Measurements from ENCODE around the gene PHKG2. TPM values are rescaled to one million over a fixed set of nuclear protein-coding genes. Genes with fewer than 3 reads are reported as not detected.

PHKG2 gene
- total RNA-seq, 2 experiments from 2014 or later = 34.5 to 38.6 TPM

DNA sequence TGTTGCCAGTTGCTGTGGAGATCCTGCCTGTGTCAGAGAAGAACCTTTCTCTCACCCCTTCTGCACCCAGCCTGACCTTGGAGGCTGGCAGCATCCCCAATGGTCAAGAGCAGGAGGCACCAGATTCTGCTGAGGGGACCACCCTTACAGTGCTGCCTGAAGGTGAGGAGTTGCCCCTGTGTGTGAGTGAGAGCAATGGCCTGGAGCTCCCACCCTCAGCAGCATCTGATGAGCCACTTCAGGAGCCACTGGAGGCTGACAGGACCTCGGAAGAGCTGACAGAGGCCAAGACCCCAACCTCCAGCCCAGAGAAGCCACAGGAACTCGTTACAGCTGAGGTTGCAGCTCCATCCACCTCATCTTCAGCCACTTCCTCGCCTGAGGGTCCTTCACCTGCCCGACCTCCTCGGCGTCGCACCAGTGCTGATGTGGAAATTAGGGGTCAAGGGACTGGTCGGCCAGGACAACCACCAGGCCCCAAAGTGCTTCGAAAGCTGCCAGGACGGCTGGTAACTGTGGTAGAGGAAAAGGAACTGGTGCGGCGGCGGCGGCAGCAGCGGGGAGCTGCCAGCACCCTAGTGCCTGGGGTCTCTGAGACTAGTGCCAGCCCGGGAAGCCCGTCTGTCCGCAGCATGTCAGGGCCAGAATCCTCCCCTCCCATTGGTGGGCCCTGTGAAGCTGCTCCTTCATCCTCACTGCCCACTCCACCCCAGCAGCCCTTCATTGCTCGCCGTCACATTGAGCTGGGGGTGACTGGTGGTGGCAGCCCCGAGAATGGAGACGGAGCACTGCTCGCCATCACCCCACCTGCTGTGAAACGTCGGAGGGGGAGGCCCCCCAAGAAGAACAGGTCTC, 10.2 kb upstream of the PHKG2 start:
- H3K27ac Mint-ChIP-seq = no peak overlapping the region
- ChIA-PET POLR2A (interaction anchor here (1.4 to 4.5 kb wide), 2 partner anchors 10 to 77 kb away, joined by 3 to 16 read pairs; partner anchors contain the start of gene PHKG2), CTCF (no interaction called here)
- no peaks in the 10 kb centered on the region for H3K9me3 Mint-ChIP-seq
- no peak for DNase-seq
- peaks cover 67% of the 10 kb centered on the region for H3K36me3 Mint-ChIP-seq (ENCODE audit: low read depth)
- peaks cover 10% of the 10 kb centered on the region for H3K4me1 Mint-ChIP-seq
- H3K27me3 Mint-ChIP-seq = no peaks in the 10 kb centered on the region
- no peak overlapping the region for H3K4me3 Mint-ChIP-seq

DNA sequence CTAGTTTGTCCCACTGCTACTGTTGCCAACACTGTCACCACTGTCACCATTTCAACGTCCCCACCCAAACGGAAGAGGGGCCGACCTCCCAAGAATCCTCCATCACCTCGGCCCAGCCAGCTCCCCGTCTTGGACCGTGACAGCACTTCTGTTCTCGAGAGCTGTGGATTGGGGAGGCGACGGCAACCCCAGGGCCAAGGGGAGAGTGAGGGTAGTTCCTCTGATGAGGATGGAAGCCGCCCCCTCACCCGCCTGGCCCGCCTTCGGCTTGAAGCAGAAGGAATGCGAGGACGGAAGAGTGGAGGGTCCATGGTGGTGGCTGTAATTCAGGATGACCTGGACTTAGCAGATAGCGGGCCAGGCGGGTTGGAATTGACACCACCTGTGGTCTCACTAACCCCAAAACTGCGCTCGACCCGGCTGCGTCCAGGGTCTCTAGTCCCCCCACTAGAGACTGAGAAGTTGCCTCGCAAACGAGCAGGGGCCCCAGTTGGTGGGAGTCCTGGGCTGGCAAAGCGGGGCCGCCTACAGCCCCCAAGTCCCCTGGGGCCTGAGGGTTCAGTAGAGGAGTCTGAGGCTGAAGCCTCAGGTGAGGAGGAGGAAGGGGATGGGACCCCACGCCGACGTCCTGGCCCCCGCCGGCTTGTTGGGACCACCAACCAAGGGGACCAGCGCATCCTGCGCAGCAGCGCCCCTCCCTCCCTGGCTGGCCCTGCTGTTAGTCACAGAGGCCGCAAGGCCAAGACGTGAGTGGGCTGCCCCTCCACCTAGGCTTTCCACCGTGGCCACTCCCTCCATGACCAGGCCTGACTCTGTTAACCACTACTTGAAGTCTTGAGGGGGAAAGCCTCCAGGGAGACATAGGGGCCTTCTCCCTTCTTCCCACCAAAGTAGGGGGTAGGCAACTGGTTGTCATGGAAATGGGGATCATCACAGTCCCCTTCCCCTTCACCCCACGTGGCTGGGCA, 9.0 kb upstream of the PHKG2 start:
- ChIA-PET CTCF (no interaction called here), POLR2A (no interaction called here)
- H3K4me1 Mint-ChIP-seq = peaks cover 10% of the 10 kb centered on the region
- H3K4me3 Mint-ChIP-seq = no peak overlapping the region
- DNase-seq = no peak
- peaks cover 64% of the 10 kb centered on the region for H3K36me3 Mint-ChIP-seq (ENCODE audit: low read depth)
- no peak overlapping the region for H3K27ac Mint-ChIP-seq
- H3K9me3 Mint-ChIP-seq = no peaks in the 10 kb centered on the region
- H3K27me3 Mint-ChIP-seq = no peaks in the 10 kb centered on the region

DNA sequence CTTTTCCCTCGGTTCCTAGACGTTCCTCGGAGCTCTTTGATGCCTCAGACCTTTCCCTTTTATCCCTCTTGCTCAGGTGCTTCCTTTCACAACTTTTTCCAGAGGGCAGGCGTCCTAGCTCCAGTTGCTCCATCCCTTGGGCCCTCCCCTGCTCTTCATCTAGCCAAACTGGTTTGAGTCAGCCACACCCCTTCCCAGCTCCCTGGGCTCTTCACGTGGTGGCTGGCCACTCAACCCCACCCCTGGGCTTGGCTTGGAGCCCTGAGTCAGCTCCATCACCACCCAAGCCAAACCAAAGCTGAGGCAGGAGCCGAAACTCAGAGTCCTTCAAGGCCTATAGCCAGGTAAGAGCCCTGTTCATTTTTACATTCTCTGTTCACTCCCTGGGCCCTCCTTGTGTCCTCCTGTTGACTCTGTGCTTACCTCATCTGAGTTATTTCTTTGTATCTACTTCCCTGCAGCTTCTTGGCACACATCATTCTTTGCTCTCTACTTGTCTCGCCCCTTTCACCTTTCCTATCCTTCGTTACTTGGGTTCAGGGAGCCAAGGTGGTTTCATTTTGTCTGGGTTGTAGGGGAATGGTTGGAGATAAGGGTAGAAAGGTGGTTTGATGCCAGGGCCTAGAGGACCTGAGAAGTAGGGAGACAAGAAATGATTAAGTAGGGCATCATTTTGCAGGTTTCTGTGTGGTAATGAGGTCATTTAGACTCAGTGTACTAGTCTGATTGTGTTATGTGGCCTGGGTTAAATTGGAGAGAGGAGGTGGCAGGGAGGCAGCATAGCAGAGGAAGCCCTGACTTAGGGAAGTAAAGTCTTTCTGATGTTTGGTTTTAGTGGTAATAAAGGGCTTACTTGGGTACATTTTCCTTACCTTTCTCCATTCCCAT, 7.6 kb upstream of the PHKG2 start:
- Mint-ChIP-seq H3K36me3 (ENCODE audit: low read depth) (peaks cover 66% of the 10 kb centered on the region), H3K4me1 (peaks cover 10% of the 10 kb centered on the region), H3K9me3 (no peaks in the 10 kb centered on the region), H3K27ac (peak overlapping the region; percentile 48), H3K27me3 (no peaks in the 10 kb centered on the region), H3K4me3 (no peak overlapping the region)
- CTCF ChIA-PET = no interaction called here
- DNase-seq = no peak
- POLR2A ChIA-PET = interaction anchor here (0.8 kb wide), 1 partner anchor 34 kb away, joined by 3 read pairs; no protein-coding TSS in a partner anchor

DNA sequence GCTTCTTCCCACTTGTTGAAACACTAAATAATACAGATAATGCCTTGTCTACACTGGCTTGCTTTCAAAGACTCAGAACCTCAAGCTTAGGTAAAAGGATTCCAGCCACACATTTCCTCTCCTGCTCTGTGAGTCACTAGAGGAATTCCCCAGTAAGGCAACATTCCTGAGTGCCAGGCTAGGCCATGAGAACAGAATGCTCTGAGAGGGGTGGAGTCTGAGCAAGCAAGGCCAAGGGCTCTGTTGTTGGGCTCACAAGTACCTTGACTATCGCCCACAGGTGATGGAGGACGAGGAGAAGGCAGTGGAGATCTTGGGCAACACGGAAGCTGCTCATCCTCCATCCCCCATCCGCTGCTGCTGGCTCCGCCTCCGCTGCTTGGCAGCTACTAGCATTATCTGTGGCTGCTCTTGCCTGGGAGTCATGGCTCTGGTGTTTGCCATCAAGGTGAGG, 6.7 kb upstream of the PHKG2 start:
- Mint-ChIP-seq H3K27me3 (no peaks in the 10 kb centered on the region), H3K9me3 (no peaks in the 10 kb centered on the region), H3K4me1 (peaks cover 10% of the 10 kb centered on the region), H3K36me3 (ENCODE audit: low read depth) (peaks cover 57% of the 10 kb centered on the region), H3K4me3 (no peak overlapping the region), H3K27ac (no peak overlapping the region)
- CTCF ChIA-PET = no interaction called here
- POLR2A ChIA-PET = no interaction called here
- DNase-seq = no peak

DNA sequence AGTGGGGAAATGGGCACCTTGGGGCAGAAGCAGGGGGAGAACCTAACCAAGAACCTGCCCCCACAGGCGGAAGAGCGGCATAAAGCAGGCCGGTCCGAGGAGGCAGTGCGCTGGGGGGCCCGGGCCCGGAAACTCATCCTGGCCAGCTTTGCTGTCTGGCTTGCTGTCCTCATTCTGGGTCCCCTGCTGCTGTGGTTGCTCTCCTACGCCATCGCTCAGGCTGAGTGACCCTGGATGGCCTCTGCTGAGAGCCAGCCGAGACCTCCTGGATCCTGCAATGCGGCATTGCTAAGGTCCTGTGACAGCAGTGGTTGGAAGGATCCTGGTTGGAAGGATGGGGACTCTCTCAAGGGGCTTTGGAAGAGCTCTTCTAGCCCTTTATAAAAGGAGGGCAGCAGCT, 4.5 kb upstream of the PHKG2 start:
- H3K27ac Mint-ChIP-seq = no peak overlapping the region
- H3K4me3 Mint-ChIP-seq = no peak overlapping the region
- H3K9me3 Mint-ChIP-seq = no peaks in the 10 kb centered on the region
- ChIA-PET CTCF (no interaction called here), POLR2A (no interaction called here)
- H3K4me1 Mint-ChIP-seq = peaks cover 24% of the 10 kb centered on the region
- no peaks in the 10 kb centered on the region for H3K27me3 Mint-ChIP-seq
- H3K36me3 Mint-ChIP-seq (ENCODE audit: low read depth) = peaks cover 42% of the 10 kb centered on the region
- no peak for DNase-seq

DNA sequence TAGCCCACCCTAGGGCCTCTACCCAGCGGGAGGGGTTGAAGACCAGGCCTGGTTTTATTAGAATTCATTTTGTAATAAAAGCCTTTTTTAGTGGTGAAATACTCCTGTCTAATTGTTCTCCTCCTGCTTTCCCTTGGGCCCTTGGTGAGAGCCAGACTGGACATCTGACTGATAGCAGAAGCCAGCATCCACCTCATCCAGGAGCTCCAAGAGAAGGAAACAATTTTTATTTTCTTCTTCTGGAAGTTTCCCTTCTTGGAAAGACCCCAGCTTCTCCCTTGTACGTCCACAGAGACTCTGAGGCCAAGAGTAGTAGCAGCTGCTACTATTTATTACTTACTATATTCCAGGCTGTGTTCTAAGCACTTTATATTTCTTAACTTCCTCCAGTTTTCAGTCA, 4.0 kb upstream of the PHKG2 start:
- H3K27ac Mint-ChIP-seq = no peak overlapping the region
- H3K4me3 Mint-ChIP-seq = no peak overlapping the region
- no peaks in the 10 kb centered on the region for H3K9me3 Mint-ChIP-seq
- H3K27me3 Mint-ChIP-seq = no peaks in the 10 kb centered on the region
- peaks cover 39% of the 10 kb centered on the region for H3K36me3 Mint-ChIP-seq (ENCODE audit: low read depth)
- no peak for DNase-seq
- peaks cover 27% of the 10 kb centered on the region for H3K4me1 Mint-ChIP-seq
- POLR2A ChIA-PET = no interaction called here
- CTCF ChIA-PET = interaction anchor here (0.7 kb wide), 1 partner anchor 70 kb away, joined by 3 read pairs; no protein-coding TSS in a partner anchor

DNA sequence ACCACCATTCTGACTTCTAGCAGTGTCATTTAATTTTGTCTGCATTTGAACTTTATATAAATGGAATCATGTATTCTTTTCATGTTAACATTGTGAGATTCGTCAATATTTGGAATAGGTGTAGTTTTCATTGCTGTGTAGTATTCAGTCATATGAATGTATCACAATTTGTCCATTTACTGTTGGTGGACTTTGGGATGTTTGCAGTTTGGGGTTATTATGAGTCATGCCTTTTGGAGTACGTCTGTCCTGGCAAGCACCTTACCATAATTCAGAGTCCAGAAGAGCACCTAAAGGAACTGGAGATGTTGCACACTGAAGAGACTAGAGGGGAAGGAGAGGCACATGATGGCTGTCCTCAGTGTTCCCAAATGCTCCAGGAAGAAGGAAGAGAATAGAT, 3.1 kb upstream of the PHKG2 start:
- Mint-ChIP-seq H3K4me3 (no peak overlapping the region), H3K27ac (peak overlapping the region; percentile 26), H3K4me1 (peaks cover 33% of the 10 kb centered on the region), H3K36me3 (ENCODE audit: low read depth) (peaks cover 38% of the 10 kb centered on the region), H3K27me3 (no peaks in the 10 kb centered on the region), H3K9me3 (no peaks in the 10 kb centered on the region)
- ChIA-PET CTCF (no interaction called here), POLR2A (no interaction called here)
- no peak for DNase-seq

DNA sequence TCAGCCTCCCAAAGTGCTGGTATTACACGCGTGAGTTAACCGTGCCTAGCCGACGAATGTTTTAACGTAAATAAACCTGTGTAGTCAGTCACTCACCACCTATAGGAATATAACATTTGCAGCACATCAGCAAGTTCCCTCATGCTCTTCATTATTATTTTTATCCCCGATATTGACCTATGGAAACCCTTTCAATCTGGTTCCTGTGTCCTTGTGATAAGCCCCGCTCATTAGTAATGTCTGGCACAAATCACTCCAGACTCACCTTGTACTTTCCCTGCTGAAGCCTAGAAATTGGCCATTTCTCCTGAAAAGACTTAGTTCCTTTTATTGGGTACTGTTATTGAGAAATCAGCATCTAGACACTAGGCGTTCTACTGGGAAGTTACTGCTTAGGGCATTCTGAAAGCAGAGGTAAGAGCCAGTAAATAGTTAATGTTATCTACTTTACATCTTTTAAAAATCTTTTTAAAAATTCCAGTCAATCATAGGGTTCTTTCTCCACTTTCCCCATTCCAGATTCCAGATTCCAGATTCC, 1.5 kb upstream of the PHKG2 start:
- Mint-ChIP-seq H3K9me3 (no peaks in the 10 kb centered on the region), H3K27ac (no peak overlapping the region), H3K27me3 (no peaks in the 10 kb centered on the region), H3K4me3 (no peak overlapping the region), H3K36me3 (ENCODE audit: low read depth) (peaks cover 40% of the 10 kb centered on the region), H3K4me1 (peaks cover 33% of the 10 kb centered on the region)
- ChIA-PET CTCF (interaction anchor here (0.7 to 2.0 kb wide), 3 partner anchors 53 to 155 kb away, joined by 4 to 14 read pairs (median 12); no protein-coding TSS in a partner anchor), POLR2A (interaction anchor here (0.9 to 2.5 kb wide), 8 partner anchors 10 to 155 kb away, joined by 3 to 28 read pairs (median 6); partner anchors contain the start of genes CFAP119, RNF40 and SRCAP)
- no peak for DNase-seq

DNA sequence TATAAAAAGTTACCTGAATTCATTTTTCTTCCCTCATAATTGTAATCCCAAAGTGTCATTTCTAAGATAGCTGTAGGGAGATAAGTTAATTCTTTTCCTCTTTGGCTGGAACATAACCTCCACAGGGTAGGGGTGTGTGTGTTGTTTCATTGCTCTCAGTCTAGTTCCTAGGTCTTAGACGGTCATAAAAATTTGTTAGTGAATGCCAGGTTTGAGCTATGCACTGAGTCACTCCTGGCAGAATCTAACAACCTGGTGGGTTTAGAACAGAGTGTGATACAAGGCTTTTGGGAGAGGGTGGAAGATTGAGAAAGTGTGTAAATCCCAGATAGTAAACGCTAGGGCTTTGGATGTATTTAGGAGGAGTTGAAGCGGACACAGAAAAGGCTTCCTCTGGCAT, 894 bp upstream of the PHKG2 start:
- Mint-ChIP-seq H3K9me3 (no peaks in the 10 kb centered on the region), H3K36me3 (ENCODE audit: low read depth) (peaks cover 34% of the 10 kb centered on the region), H3K27me3 (no peaks in the 10 kb centered on the region), H3K4me3 (peak overlapping the region; percentile 93), H3K27ac (peak overlapping the region; percentile 81), H3K4me1 (peaks cover 33% of the 10 kb centered on the region)
- DNase-seq = no peak
- ChIA-PET POLR2A (interaction anchor here (0.7 to 2.5 kb wide), 22 partner anchors 9 to 432 kb away, joined by 3 to 28 read pairs (median 3); partner anchors contain the start of genes CFAP119, FUS, PRR14 and RNF40), CTCF (interaction anchor here (0.7 to 2.0 kb wide), 7 partner anchors 15 to 195 kb away, joined by 3 to 14 read pairs (median 5); partner anchors contain the start of gene FBRS)

DNA sequence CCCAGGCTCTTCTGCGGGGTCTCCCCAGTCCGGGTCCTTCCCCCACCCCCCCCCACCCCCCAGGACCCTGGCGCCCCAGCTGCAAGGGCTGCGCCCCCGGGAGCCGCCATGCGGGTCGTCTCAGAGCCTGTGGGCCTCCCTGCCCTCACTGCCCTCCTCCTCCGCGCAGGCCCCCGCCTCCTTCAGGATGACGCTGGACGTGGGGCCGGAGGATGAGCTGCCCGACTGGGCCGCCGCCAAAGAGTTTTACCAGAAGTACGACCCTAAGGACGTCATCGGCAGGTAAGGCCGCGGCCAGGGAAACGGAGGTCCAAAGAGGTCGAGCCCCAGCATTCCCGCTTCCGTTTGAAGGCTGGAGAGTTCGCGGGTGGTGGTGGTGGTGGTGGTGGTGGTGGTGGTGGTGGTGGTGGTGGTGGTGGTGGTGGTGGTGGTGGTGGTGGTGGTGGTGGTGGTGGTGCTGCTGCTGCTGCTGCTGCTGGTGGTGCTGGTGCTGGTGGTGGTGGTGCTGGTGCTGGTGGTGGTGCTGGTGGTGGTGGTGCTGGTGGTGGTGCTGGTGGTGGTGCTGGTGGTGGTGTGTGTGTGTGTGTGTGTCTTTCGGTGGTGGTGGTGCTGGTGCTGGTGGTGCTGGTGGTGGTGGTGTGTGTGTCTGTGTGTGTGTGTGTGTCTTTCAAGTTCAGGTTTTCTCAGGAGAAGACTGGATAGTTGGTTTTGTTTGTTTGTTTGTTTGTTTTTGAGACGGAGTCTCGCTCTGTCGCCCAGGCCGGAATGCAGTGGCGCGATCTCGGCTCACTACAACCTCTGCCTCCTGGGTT, 615 bp downstream of the PHKG2 start:
- Mint-ChIP-seq H3K36me3 (ENCODE audit: low read depth) (peaks cover 30% of the 10 kb centered on the region), H3K27me3 (no peaks in the 10 kb centered on the region), H3K4me3 (peak overlapping the region; percentile 93), H3K9me3 (no peaks in the 10 kb centered on the region), H3K4me1 (peaks cover 33% of the 10 kb centered on the region), H3K27ac (peak overlapping the region; percentile 84)
- ChIA-PET POLR2A (interaction anchor here (0.9 to 2.5 kb wide), 19 partner anchors 8 to 431 kb away, joined by 3 to 28 read pairs (median 4); partner anchors contain the start of genes CFAP119, FUS, PRR14 and RNF40), CTCF (interaction anchor here (0.8 to 2.0 kb wide), 6 partner anchors 55 to 193 kb away, joined by 3 to 14 read pairs (median 5); partner anchors contain the start of gene FBRS)
- DNase-seq = peak; percentile 49

DNA sequence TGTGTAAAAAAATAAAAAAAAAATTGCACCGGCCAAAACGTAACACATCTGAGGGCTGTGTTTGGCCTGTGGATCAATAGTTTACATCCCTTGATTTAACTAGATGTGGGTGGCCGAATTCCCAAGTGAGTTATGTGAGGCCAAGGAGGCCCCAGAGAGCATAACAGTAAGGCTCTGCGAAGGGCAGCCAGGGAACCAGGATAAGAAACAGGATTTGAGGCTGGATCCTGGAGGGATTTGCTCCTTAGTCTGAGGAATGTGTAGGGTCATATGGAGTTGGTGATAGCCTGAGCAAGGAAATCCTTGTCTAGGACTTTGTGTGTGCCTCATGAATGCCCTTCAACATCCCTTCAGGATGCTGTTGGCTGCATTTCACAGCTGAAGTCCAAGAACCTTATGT, 2.0 kb downstream of the PHKG2 start:
- Mint-ChIP-seq H3K27me3 (no peaks in the 10 kb centered on the region), H3K4me3 (peak overlapping the region; percentile 93), H3K4me1 (peaks cover 33% of the 10 kb centered on the region), H3K9me3 (no peaks in the 10 kb centered on the region), H3K27ac (peak overlapping the region; percentile 32), H3K36me3 (ENCODE audit: low read depth) (peaks cover 28% of the 10 kb centered on the region)
- CTCF ChIA-PET = interaction anchor here (1.2 kb wide), 1 partner anchor 64 kb away, joined by 3 read pairs; no protein-coding TSS in a partner anchor
- DNase-seq = no peak
- POLR2A ChIA-PET = interaction anchor here (0.6 to 1.2 kb wide), 5 partner anchors 9 to 20 kb away, joined by 3 to 5 read pairs (median 3); partner anchors contain the start of gene RNF40
